Activated CD4-positive, CD25-positive, alpha-beta regulatory T cell treated with anti-CD3 and anti-CD28 coated beads, Interleukin-2, amount 50 U/mL, for 72 hours (primary cell): ENCODE measurements around the gene FGFBP3.
"Not testable (repeated sequence)": the region's sequence is repeated elsewhere in the genome, so short reads cannot be mapped to it uniquely, and the experiment has no call there.

Source experiments
- DNase-seq: peaks from one replicate; pipeline ENCODE4 v3.0.0; 2021

Gene FGFBP3

DNA sequence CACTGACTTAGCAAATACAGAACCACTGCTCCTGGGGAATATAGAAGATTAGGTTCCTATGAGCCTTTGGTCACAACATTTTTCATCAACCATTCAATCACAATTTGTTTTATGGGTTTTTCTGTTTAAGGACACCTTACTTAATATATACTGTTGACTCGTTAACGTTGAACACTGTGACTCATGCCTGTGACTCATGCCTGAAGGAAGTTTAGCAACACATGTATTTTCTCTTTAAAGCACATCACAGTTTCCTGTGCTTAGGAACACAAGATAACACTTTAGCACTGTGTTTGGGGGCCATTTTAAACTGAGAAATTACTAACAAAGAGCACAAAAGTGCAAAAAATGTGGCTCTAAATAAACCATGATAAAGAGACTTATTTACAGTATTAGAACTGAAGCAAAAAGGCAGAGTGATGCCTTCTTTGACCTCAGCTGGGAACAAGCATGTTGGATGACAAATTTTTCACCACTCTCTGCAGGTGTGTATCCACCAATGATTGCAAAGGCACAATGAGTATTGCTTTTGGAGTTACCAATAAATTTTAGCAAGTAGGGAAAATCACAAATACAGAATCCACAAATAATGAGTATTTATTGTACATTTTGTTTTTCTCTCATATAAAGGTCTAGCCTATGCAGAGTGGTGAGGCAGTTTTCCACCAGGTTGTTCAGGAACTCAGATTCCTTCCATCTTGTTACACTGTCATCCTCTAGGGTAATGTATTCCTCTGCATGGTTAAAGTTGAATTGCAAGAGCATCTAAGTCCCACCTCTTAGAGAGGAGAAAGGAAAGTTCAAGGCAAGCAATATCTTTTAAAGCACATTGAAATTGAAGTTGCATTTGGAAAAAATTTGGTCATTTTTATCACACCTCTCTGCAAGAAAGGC lies 7.3 kb downstream of the FGFBP3 start:
- peak; percentile 38 for DNase-seq

DNA sequence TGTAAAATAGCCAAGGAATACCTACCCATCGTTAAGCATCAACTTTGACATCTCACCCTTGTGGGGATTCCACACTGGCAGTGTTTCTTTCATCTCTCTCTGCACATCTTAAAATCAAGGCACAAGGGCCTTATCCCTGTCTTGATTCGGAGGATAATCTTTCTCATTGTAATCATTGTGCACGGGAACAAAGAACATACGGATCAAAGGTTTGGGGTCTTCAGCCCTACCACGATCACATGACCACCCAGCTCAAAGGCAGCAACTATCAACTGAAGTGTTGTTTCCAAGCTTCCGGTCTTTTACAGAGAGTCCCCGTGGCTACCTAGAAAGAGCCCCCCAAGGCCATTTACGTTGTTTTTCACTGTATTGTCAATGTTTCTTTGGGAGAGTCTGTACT lies 11.9 kb downstream of the FGFBP3 start:
- no peak for DNase-seq

DNA sequence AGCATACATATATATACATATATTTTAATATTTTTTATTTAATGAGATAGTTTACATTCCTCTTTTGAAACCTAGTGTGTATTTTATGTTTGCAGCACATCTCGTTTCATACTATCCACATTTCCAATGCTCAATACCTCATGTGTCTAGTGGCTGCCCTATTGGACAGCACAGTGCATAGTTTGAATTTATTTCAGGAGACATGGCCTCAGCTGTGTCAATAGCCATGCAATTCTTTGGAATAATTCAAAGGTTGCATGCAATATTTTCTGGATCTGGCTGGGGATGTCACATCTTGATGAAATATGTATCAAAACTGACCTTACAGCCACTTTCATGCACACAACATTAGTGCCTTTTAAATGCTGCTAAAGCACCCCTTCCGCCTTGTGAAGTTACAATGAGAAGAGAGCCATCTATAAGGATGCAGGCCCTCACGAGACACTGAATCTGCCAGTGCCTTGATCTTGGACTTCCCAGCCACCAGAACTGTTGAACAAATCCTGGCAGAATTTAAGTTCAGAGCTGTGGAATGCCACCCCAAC lies 13.0 kb downstream of the FGFBP3 start:
- DNase-seq: no peak

DNA sequence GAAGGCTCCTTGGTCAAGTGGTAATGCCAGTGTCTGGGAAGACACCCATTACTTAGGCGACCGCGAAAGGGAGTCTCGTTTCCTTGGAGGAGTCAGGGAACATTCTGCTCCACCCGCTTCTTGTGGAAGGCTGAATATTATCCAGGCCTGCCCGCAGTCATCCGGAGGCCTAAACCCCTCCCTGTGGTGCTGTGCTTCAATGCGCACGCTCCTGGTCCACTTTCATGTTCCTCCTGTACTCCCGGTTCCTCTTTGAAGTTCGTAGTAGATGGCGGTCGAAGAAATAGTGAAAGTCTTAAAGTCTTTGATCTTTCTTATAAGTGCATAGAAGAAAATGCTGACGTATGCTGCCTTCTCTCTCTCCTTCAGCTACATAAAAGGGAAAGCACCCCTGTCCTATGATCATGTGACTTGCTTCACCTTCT lies 15.0 kb downstream of the FGFBP3 start:
- not testable (repeated sequence) for DNase-seq

DNA sequence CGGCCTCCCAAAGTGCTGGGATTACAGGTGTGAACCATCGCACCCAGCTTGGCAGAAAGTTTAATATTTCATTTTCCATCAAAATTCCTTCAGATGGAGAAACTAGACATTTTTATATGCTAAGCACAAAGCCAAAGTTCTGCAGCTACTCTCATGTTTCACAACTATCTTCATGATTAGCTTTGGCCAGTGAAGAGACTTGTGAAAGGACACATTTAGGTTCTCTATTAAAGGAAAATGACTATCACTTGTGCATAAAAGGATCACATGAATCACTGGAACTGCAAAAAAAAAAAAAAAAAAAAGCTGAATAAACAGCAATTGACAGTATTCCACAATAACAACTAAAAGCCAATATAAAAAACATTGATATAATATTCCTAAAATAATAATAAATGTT lies 16.2 kb downstream of the FGFBP3 start:
- DNase-seq: no peak

DNA sequence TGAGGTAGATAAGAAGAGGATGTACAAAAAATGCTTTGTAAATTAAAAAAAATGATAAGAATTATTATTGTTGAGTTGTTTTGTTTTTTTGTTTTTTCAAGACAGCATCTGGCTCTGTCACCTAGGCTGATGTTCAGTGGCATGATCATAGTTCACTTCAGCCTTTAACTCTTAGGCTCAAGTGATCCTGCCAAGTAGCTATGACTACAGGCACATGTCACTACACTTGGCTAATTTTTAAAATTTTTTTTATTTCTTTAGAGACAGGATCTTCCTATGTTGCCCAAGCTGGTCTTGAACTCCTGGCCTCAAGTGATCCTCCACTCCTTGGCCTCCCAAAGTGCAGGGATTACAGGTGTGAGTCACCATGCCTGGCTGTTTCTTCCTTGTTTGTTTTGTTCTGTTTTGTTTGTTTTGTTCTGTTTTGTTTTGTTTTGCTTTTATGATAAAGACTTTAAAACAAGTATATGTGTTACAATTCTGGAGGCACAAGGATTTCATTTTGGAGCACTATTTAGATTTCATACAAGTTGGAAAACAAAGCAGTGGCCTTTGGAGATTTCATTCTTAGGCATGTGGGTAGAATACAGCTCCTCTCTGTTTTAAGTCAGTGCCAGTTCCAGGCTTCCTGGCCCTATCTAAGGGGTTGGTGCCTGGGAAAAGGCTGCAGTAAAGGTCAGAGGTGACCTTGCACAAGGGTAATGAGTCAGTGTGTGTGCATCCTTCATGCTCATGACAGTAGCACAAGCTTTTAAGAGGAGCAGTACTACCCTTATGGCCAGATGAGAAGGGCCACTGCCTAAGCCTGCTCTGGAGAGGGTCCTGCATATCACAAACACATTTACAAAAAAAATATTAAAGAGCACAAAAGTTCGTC lies 17.9 kb downstream of the FGFBP3 start:
- no peak for DNase-seq

DNA sequence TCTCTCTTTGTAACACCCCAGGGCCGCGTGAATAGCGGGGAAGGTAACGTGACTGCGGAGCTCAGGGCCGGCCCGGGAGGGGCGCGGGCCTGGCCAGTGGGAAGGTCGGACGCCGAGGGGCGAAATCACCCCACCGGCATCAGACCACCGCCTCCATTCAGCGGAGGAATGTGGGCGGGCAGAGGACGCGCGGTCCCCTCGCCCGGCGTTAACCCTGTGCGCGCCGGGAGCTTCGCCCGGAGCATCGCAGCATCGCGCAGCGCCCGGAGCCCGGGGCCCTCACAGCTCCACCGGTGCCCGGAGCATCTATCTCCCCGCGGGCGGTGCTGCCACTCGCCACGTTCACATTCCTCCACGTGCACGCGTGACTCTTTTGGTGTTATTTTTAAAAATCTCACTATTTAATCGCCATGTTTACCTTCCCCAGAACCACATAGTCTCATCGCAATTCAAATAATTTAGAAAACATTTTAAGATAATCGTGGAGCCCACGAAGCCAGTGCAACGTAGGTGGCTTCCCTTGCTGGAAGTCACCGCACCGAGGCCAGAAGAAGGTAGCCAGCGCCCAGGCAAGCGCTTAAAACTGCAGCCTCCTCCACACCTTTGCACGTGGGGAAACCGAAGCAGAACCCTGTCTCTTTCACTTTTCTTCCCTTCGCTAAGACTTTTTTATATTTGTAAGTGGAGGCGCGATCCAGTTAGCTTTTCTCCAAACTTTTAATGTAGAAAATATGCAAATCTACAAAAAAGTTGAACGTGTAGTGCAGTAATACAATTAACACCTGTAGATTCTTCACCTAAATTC lies 21.8 kb downstream of the FGFBP3 start:
- DNase-seq: peak; percentile 34

DNA sequence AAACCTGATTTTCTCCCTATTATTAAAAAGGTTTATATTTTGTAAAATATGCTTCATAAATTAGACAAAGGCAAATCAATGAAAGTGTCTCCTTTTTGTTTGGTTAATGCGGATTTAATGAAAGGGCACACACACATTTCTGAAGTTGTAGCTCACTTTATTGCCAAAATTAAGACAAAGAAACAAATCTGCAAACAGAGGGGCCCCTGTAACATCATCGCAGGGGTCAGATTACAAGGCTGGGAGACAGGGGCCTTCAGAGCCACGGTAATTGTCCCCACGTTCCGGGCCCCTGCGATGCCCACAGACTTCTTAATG lies 22.4 kb downstream of the FGFBP3 start:
- DNase-seq: no peak

DNA sequence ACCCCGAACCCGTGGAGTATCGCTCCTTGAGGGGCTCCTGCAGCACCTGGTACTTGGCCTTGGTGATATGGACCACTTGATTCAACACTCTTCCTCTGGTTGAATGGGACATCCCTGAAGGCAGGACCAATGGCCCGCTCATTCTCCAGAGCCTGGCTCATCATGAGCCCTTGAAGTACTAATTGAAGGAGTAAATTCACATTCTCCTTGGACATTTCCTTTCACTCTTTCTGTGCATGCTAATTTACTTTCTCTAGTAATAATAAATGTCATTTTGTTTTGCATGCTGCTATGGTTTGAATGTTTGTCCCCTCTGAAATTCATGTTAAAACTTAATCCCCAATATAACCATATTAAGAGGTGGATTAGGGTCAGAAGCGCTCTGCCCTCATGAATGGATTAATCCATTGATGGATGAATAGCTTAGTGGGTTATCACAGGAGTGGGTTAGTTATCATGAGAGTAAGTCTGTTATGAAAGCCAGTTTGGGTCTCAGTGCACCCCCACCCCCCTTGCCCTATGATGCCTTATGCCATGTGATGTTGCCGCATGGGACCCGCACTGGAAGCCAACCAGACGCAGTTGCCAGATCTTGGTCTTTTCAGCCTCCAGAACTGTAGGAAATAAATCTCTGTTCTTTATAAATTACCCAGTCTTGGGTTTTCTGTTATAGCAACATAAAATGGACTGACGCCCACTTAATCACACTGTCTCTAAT lies 23.8 kb downstream of the FGFBP3 start:
- no peak for DNase-seq

DNA sequence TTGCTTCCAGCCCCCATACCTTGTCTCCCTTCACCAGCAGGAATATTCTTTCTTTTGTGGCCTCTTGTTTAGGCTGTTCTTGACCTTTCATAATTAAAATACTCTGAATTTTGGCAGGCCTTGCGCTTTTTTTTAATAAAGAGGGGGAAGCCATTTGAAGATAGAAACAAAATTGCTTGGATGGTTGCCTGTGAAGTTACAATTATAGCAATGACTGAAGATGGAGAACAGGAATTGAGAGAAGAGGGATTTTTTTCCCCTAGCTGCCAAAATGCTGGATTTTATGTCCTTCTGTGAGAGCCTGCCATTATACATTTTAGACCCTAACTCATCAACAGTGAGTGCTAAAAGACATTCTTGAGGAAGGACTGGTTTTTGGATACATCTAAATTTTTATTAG lies 24.8 kb downstream of the FGFBP3 start:
- no peak for DNase-seq

DNA sequence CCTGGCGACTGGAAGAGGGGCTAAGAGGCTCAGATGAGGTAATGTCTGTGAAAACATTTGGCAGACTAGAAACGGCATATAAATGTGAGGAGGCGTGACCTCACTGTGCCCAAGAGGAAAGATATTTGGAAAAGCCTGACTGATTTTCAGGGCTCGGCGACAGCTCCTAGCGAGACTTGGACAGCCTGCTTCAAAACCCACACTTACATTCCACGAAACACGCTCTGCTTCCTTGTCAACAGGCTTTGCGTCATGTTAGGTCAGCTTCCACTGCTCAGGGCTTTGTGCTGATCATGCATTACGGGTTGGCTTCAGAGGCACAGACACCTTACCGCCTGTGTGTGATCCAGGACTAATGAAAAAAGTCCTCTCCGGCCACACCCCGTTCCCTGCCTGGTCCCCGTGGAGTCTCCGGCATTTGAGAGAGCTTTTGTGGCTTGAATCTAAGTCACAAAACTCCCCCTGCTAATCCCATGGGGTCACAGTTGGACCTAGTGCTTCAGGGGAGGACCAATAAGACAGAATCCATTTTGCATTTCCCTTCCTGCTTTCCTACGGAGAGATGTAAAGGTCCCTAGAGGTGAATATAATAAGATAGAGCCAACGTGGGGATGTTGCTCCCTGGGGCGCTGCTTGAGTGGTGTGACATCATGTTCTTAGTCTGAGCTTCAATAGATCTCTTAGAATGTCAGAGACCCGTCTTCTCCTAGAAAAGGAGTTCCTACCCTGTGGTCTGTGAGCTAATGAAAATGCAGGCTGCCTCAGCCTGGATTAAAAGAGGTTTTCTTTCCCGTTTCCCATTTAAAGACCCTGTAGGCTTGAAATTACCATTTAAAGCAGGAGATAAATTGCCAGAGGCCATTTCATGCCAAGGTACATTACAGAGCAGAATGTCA lies 25.5 kb downstream of the FGFBP3 start:
- no peak for DNase-seq

DNA sequence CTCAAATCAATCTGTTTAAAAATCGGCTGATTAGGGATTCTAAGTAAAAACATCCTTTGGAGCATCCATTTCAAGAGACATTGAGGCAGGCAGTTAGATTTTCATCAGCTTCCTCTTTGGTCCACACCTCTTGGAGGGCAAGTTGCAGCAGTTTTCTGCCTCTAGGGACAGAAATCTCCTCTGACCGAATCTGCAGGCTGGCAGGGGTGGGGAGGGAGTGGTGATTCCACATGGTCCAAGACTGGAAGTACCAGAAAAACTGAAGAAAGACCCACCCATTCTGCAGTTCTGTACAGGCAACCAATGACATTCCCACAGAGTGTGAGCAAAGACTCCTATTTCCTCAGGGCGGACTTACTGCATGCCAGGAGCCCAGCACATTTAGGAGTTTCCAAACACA lies 29.0 kb downstream of the FGFBP3 start:
- DNase-seq: no peak

DNA sequence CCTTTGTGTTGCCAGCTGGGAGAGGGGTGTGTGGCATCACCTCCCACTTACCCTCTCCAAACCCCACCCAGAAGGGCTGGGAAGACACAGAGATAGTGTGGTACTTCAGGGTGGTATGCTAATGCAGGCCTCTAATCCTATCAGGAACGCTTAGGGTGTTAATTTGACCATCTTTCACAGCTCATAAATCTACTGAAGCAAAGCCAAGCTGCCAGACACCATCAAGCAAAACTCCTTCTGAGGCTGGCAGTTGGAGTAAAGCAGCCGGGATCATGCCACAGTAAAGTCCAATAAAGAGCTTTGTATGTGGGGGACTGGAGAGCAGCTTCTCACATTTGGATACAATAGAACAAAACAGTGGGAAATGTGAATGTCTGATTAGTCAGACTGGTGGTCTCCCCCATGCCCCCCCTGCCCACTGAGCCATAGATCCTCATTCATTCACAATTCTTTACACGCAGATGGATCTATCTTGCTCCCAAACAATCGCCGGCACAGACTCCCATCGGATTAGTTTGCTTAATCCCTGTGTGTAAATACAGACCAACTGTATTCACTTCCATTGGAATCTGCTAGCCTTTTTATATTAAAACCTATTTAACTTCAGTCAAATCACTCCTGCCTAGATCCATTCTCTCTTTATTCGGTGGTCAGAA lies 29.6 kb downstream of the FGFBP3 start:
- DNase-seq: no peak

DNA sequence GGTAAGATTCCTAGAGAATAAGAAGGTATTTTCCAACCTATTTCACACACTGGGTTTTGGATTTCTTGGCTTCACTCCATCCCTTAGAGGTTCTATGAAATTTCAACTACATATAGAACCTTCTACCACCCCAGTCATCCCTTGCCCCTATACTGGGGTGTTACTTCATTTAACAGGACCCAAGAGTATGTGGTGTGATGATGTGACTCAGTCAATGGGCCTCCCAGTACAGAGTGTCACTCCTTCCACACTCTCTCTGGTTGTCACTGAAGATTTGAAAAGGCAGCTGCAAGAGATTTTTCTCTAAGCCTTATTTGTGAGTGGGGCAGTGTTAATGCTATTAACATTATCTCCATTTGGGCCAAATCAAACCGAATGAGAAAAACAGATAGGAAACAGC lies 33.5 kb downstream of the FGFBP3 start:
- DNase-seq: no peak

DNA sequence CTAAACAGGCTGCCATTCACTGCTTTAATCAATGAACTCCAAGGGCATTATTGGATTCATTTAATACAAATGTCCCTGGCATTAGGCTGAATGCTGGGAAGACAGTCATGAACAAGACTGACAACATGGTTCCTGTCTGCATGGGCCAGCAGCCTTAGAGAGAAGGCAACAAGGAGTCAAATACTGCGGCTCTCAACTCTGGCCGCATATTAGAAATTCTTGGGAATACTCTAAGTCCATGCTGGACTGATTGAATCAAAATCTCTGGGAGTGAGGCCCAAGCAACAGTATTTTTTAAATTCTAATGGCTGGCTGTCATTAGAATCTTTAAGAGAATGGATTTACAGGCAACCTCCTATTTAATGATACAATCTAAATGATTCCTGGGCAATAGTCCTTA lies 34.1 kb downstream of the FGFBP3 start:
- DNase-seq: no peak

DNA sequence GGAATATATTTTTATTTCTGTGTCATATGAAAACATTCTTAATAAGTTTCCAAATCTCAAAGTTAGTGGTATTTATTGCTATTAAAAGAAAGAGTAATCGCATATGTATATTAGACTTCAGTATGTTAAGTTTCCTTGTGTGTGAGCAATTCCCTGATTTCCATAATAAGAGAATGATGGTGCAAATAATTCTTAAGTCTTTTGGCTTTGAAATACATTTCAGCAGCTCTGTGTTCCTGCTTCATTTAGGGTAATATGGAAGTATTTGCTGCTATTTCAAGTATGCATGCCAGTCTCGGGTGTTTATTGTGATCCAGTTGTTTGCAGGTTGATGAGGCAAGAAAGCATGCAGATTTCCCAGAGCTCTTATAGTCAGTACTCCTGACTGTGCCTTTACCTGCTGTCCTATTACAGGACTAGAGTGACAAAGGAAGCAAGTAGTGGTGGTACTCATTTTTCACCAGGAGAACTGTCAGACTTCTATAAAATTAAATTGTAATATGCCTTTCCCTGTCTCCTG lies 43.7 kb downstream of the FGFBP3 start:
- no peak for DNase-seq

DNA sequence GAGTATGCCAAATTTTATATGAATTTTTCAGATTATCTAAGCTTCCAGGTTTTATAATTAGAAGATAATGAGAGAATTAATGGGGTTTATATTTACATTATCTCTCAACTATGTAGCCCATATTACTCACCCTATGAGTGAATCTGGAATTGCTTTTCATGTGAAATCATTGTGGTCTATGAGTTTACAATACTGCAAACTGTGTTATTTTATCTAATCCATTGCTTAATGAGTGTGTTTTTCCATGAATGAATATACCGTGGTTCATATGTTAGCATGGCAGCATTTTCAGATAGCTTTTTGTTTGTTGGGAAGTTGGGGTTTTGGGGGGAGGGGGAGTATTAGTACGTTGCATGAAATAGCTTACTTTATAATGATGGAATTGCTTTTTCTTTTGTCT lies 44.5 kb downstream of the FGFBP3 start:
- no peak for DNase-seq

DNA sequence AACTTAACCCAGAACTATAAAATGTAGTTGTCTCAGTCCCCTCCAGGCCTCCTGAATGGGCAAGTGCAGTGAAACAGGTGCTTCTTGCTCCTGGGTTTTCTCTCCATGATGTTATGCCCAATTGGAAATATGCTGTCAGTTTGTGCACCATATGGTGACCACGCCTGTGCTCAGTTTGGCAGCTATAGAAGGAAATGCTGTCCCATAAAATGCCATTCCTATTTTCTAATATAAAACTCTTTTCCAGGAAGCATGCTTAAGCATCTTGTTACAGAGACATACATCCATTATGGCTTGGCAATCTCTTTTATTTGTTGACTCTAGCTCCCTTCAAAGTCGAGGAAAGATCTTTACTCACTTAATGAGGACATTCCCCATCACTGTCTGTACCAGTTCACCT lies 45.2 kb downstream of the FGFBP3 start:
- DNase-seq: no peak

DNA sequence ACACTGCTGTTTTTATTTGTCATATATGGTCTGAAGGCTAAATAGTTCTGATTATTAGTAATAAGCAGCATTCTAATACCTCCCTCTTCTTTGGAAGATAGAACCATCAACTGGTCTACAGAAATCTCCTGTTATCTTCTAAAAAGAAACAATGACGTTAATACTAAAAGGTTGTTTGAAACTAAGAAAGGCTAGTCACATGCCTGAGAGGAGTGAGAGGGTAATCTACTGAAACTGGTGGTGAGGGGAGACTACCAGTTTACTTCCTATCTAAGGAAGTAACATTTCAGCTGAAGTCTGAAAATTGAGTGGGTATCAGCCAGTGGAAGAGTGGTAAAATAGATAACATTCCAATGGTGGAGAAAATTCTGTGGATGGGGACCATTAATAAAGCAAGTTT lies 48.4 kb downstream of the FGFBP3 start:
- no peak for DNase-seq

DNA sequence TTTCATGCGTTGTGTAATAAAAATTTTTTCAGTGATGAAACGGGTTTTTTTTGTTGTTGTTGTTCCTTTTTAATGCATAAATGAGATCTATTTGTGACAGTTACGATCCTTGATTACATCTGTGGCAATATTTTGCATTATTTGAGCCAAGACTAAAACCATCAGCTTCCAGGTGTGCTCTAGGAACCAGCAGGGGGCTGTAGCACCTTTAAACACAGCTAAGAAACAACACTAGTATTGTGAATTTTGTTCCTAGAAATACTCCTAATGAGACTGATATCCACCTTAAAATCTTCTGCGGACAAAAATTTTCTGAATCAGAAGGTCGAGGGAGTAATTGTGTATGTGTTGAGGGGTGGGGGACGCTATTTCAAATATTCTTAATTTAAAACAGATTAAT lies 52.6 kb downstream of the FGFBP3 start:
- DNase-seq: no peak
